Progenitor cell of endocrine pancreas (in vitro differentiated cells): Measurements from ENCODE around the gene TEN1. TPM values are rescaled to one million over a fixed set of nuclear protein-coding genes. Genes with fewer than 3 reads are reported as not detected.

Experiments used
- DNase-seq: peaks from one replicate; pipeline ENCODE4 v3.0.0; 2021; ENCODE audit warnings: low spot score; ENCODE audit not compliant: unreplicated experiment
- H3K27ac Mint-ChIP-seq: 2 replicates; pipeline ENCODE4 v1.8.0; 2021; ENCODE audit warnings: mild to moderate bottlenecking, moderate library complexity, mixed read lengths
- H3K27me3 Mint-ChIP-seq: 2 replicates; pipeline ENCODE4 v1.8.0; 2021; ENCODE audit warnings: mixed read lengths
- H3K36me3 Mint-ChIP-seq: 2 replicates; pipeline ENCODE4 v1.8.0; 2022; ENCODE audit warnings: mixed read lengths; ENCODE audit not compliant: insufficient read depth
- H3K4me1 Mint-ChIP-seq: 2 replicates; pipeline ENCODE4 v1.8.0; 2021; ENCODE audit warnings: low read depth, mixed read lengths
- H3K4me3 Mint-ChIP-seq: 2 replicates; pipeline ENCODE4 v1.8.0; 2021; ENCODE audit warnings: low read depth, mild to moderate bottlenecking, moderate library complexity, mixed read lengths
- H3K9me3 Mint-ChIP-seq: 2 replicates; pipeline ENCODE4 v1.8.0; 2021; ENCODE audit warnings: low read depth, mixed read lengths
- total RNA-seq: library from RNA; stranded (reverse); gene quantifications from 2 replicates; pipeline ENCODE4 v1.2.1, GENCODE V29; 2021
- TF ChIP-seq, protein P1 (sequence below): fragments of 200-600 bp; sonication (generic); IDR thresholded peaks from one replicate; pipeline ENCODE4 v1.5.0; 2021; ENCODE audit warnings: antibody characterized with exemption, mild to moderate bottlenecking; ENCODE audit not compliant: unreplicated experiment

Gene TEN1
- total RNA-seq, 1 donor from 2014 or later, result 19.8 TPM

DNA sequence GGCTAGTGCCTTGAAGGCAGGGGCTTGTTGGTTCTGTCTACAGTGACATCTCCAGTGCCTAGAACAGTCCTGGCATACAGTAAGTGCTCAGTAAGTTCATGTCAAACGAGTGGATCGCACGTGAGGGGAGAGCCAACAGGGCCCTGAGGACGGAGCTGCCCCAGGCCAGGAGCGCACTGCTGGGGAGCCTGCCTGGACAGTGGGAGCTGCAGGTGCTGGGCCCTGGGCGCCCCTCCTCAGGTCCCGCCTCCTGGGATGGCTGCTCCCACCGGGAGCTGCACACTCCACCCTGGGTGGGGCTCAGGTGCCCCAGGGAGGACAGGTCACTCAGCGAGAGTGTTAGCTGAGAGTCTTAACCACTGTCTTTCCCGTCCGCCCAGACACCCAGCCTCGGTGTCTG, 46.3 kb downstream of the TEN1 start:
- TF ChIP-seq, protein P1, sequence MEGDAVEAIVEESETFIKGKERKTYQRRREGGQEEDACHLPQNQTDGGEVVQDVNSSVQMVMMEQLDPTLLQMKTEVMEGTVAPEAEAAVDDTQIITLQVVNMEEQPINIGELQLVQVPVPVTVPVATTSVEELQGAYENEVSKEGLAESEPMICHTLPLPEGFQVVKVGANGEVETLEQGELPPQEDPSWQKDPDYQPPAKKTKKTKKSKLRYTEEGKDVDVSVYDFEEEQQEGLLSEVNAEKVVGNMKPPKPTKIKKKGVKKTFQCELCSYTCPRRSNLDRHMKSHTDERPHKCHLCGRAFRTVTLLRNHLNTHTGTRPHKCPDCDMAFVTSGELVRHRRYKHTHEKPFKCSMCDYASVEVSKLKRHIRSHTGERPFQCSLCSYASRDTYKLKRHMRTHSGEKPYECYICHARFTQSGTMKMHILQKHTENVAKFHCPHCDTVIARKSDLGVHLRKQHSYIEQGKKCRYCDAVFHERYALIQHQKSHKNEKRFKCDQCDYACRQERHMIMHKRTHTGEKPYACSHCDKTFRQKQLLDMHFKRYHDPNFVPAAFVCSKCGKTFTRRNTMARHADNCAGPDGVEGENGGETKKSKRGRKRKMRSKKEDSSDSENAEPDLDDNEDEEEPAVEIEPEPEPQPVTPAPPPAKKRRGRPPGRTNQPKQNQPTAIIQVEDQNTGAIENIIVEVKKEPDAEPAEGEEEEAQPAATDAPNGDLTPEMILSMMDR, result no peak
- Mint-ChIP-seq H3K4me1 (peaks cover 11% of the 10 kb centered on the region), H3K9me3 (no peaks in the 10 kb centered on the region), H3K27ac (no peak overlapping the region), H3K36me3 (no peaks in the 10 kb centered on the region), H3K27me3 (peaks cover 7% of the 10 kb centered on the region), H3K4me3 (no peak overlapping the region)
- DNase-seq, result no peak

DNA sequence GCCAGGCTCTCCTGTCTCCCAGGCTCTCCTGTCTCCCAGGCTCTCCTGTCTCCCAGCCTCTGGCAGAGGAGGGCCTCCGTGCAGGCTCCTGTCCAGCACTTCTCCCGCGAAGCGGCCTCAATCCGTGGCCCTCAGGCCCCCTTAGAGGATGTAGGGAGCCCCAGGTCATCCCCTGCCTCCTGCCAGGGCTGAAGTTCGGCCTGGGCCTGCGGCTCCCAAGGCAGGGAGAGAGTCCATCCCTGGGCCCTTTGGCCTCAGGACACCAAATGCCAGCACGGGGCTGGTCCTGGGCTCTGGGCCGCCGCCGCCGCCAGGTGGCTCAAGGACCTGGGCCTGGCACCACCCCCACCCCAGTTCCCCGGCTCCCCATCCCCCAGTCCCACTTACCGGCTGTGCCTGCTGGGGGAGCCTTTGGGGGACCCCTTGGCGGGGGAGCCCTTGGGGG, 47.7 kb downstream of the TEN1 start:
- Mint-ChIP-seq H3K4me1 (peaks cover 10% of the 10 kb centered on the region), H3K27me3 (peaks cover 6% of the 10 kb centered on the region), H3K4me3 (no peak overlapping the region), H3K9me3 (no peaks in the 10 kb centered on the region), H3K36me3 (no peaks in the 10 kb centered on the region), H3K27ac (no peak overlapping the region)
- TF ChIP-seq, protein P1, result no peak
- DNase-seq, result no peak

DNA sequence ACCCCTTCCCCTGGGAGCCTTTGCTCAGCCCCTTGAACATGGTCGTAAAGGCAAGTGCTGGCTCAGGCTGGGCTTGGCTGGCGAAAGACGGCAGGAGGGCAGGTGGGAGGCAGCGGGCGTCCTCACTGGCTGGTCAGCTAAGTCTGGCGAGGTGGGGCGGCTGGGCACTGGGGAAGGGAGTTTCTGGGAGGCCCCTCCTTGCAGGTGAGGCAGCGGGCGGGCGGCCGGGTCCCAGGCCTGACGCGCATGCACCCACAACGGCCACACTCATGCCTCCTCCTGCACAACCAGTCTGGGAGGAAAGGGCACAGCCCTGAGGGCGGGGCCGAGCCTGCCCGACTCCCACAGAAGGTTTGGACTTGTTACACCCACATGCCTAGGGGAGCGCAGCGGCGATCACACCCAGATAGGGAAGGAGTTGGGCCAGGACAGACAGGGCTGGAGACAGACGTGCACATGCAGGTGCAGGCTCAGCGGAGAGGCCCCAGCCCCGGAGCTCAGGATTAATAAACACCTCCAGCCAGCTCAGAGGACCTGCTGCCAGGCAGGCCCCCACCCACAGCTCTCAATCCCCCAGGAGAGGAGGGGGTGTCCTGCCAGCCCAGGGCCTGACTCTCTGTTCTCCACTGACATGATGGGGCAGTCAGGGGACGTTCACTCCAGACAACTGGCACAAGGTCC, 48.3 kb downstream of the TEN1 start, which contains the start of gene EVPL:
TSS of gene EVPL (minus strand) at position 148 of the 681 bp plus-strand sequence. CDS start at position 40, 108 bp downstream.
- H3K27ac Mint-ChIP-seq, result no peak within 1 kb of the TSS
- peaks cover 6% of the 10 kb centered on the region for H3K27me3 Mint-ChIP-seq
- DNase-seq, result no peak
- TF ChIP-seq, protein P1, result no peak
- no peaks in the 10 kb centered on the region for H3K9me3 Mint-ChIP-seq
- peaks cover 10% of the 10 kb centered on the region for H3K4me1 Mint-ChIP-seq
- no peak within 1 kb of the TSS for H3K4me3 Mint-ChIP-seq
- H3K36me3 Mint-ChIP-seq, result no peaks in the 10 kb centered on the region

DNA sequence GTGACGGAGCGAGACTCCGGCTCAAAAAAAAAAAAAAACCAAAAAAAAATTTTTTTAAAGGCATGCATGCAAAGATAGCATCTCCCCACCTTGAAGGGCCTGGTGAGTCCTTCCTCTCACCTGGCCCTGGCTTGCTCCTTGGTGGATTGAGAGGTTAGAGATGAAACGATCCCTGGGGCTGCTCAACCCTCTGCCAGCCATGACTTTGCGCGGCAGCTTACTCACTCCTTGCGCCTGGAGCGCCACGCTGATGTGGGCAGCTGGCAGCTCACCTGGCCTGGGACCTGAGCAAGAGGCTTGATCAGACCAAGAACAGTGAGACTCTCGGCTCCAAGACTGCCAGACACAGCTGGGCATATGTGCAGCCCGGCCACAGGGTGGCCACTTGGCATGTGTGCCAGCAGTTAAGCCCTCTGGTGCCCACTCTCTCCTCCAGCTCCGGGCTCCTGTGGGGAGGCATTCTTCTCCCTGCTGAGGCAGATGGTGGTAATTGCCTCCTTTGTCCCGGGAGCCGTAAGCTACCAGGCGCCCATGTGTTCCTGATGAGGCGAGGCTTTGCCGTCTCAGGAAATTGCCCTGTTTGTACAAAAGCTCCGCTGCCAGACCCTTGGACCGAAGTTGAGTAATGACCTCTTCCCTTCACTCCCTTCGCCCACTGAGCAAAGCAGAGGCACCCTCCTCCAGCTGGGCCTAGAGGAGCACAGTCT, 53.2 kb downstream of the TEN1 start:
- H3K27me3 Mint-ChIP-seq, result no peaks in the 10 kb centered on the region
- DNase-seq, result no peak
- H3K4me3 Mint-ChIP-seq, result no peak overlapping the region
- H3K27ac Mint-ChIP-seq, result no peak overlapping the region
- peaks cover 10% of the 10 kb centered on the region for H3K4me1 Mint-ChIP-seq
- TF ChIP-seq, protein P1, result no peak
- no peaks in the 10 kb centered on the region for H3K36me3 Mint-ChIP-seq
- no peaks in the 10 kb centered on the region for H3K9me3 Mint-ChIP-seq

DNA sequence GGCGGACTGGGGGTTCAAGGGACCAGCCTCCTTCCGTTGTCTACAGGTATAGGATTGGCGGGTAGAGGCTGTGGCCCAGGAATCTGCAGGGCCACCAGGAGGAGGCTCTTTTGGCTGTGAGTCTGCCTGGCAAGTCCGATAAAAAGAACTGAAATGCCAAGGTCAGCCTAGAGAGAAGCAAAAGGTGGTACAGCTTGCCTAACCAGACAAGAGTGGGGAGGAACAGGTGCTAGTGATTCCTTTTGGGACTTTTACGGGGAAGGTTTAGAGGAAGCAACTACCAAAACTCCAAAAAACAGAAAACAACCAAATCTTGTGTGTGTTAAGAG, 53.7 kb downstream of the TEN1 start:
- Mint-ChIP-seq H3K27me3 (no peaks in the 10 kb centered on the region), H3K27ac (no peak overlapping the region), H3K4me1 (peaks cover 9% of the 10 kb centered on the region), H3K36me3 (no peaks in the 10 kb centered on the region), H3K4me3 (no peak overlapping the region), H3K9me3 (no peaks in the 10 kb centered on the region)
- TF ChIP-seq, protein P1, result no peak
- no peak for DNase-seq
